Sigmoid colon (tissue), 7 donors: ENCODE measurements around the gene PAX5. TPM values are rescaled to one million over a fixed set of nuclear protein-coding genes. Genes with fewer than 3 reads are reported as not detected.
A peak's percentile ranks its signal among the peaks of the same experiment; 100 is the strongest.

Experiments used
- DNase-seq: peaks from one replicate; pipeline ENCODE4 v3.0.0-alpha.2; 2019
- H3K27ac ChIP-seq, 4 donors: fragments of 200-600 bp; sonication (generic); one replicate each; pipeline ENCODE4 v1.5.1; 2016 to 2019; ENCODE audit warnings: mild to moderate bottlenecking in 1 of 4
- H3K27me3 ChIP-seq, 3 donors: fragments of 200-600 bp; sonication (generic); one replicate each; pipeline ENCODE4 v1.5.1; 2019; ENCODE audit warnings: mild to moderate bottlenecking in 1 of 3
- H3K36me3 ChIP-seq, 4 donors: fragments of 200-600 bp; sonication (generic); one replicate each; pipeline ENCODE4 v1.5.1; 2016 to 2019
- H3K4me1 ChIP-seq, 4 donors: fragments of 200-600 bp; sonication (generic); one replicate each; pipeline ENCODE4 v1.5.1; 2017 to 2019
- H3K4me3 ChIP-seq, 4 donors: fragments of 200-600 bp; sonication (generic); one replicate each; pipeline ENCODE4 v1.5.1; 2017 to 2019; ENCODE audit warnings: mild to moderate bottlenecking in 2 of 4, moderate library complexity in 1 of 4
- H3K9me3 ChIP-seq, 4 donors: fragments of 200-600 bp in 3 of 4; sonication (generic) in 3 of 4; one replicate each; pipeline versions ENCODE4 v1.5.1 to v1.6.1; 2013 to 2019
- EP300 ChIP-seq, 4 donors: sonication (generic); formaldehyde crosslinking; IDR thresholded peaks; one replicate each; pipeline ENCODE4 v1.6.1; 2017; ENCODE audit warnings: antibody characterized with exemption in 4 of 4
- POLR2A ChIP-seq, 2 donors: fragments of 450-650 bp; IDR thresholded peaks; one replicate each; pipeline ENCODE4 v1.6.1; 2016; ENCODE audit warnings: antibody characterized with exemption in 2 of 2, mild to moderate bottlenecking in 2 of 2, moderate library complexity in 2 of 2
- POLR2AphosphoS5 ChIP-seq, 4 donors: sonication (generic); formaldehyde crosslinking; IDR thresholded peaks; one replicate each; pipeline ENCODE4 v1.6.1; 2017; ENCODE audit warnings: antibody characterized with exemption in 4 of 4
- WGBS, 2 donors: extraction: QIAGEN DNeasy Blood & Tissue Kit; methylation state at CpG; one replicate each; pipeline ENCODE4 v1.1.7; 2013; 5-methylcytosine and 5-hydroxymethylcytosine counted together
- intact Hi-C: fragments of 100-400 bp; cut with DNase I; formaldehyde crosslinking; loops from one replicate; pipeline ENCODE4 v1.15.1; 2023
- polyA plus RNA-seq, 3 donors: library from polyadenylated mRNA; stranded (reverse); fragments of 200-250 nt; gene quantifications; one replicate each; pipeline ENCODE4 v1.2.3, GENCODE V29; 2013
- total RNA-seq, 4 donors: library from RNA; depleted of rRNA; stranded (reverse); fragments of >200 nt; gene quantifications; one replicate each; pipeline ENCODE4 v1.1.0, GENCODE V29; 2016
- TF ChIP-seq, protein P1 (sequence below), 4 experiments: fragments of 450-650 bp in 3 of 4; fragments of 200-600 bp in 1 of 4; IDR thresholded peaks; one replicate each; pipeline ENCODE4 v1.5.1; 2016 to 2019; ENCODE audit warnings: antibody characterized with exemption in 4 of 4, mild to moderate bottlenecking in 3 of 4, moderate library complexity in 2 of 4
- donor health status: healthy with polysubstance abuse.
- donor health status: Bipolar disorder and iron deficiency.
- donor health status: healthy.

PAX5 gene
- total and polyA plus RNA-seq, 7 donors = under 0.01 to 20.1 (median 0.23) TPM; not detected in 4

- peak; percentile 6 for DNase-seq
- intact Hi-C loops = no loop called here
- no peaks in the 10 kb centered on the region for H3K9me3 ChIP-seq
- WGBS, 2 donors = 52 to 62% methylated on average over 4 of the region's 4 CpGs
- no peak overlapping the region for H3K4me3 ChIP-seq
- peaks cover 0 to 8% (median 0%) of the 10 kb centered on the region in 3 donors for H3K27me3 ChIP-seq
- no peaks in the 10 kb centered on the region for H3K36me3 ChIP-seq
- H3K27ac ChIP-seq = no peak overlapping the region
- TF ChIP-seq, protein P1, sequence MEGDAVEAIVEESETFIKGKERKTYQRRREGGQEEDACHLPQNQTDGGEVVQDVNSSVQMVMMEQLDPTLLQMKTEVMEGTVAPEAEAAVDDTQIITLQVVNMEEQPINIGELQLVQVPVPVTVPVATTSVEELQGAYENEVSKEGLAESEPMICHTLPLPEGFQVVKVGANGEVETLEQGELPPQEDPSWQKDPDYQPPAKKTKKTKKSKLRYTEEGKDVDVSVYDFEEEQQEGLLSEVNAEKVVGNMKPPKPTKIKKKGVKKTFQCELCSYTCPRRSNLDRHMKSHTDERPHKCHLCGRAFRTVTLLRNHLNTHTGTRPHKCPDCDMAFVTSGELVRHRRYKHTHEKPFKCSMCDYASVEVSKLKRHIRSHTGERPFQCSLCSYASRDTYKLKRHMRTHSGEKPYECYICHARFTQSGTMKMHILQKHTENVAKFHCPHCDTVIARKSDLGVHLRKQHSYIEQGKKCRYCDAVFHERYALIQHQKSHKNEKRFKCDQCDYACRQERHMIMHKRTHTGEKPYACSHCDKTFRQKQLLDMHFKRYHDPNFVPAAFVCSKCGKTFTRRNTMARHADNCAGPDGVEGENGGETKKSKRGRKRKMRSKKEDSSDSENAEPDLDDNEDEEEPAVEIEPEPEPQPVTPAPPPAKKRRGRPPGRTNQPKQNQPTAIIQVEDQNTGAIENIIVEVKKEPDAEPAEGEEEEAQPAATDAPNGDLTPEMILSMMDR (IDR thresholded peaks at IDR 0.05) = no peak
- H3K4me1 ChIP-seq = no peaks in the 10 kb centered on the region
These were observed 109.2 kb downstream of the PAX5 start for GRCh38 chr9:36924757-36925432.

DNA sequence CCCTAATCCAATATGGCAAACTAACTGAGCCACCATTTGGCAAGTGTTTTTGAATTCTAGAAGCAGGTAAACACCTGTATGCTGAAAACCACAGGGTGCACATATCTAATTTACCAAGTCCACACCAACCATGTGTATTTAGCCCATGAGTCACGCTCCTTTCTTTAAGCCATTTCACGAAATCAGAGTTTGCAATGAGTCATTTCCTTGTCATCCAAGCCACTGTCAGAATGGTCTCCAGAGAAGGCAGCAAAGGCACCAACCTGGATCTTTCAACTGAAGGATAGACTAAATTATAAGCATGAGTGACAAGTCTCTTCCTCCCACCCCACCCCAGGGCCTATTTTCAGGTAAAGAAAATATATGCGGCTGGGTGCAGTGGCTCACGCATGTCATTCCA, 110.0 kb downstream of the PAX5 start:
- no peak overlapping the region for H3K4me3 ChIP-seq

GRCh38 chr9:36923025-36923625, 110.9 kb downstream of the PAX5 start:
- 81 to 87% methylated on average over 7 of the region's 7 CpGs for WGBS, 2 donors
- TF ChIP-seq POLR2AphosphoS5 (IDR thresholded peaks at IDR 0.05) = no peak
- TF ChIP-seq POLR2A (IDR thresholded peaks at IDR 0.05) = no peak
- no peak for TF ChIP-seq EP300 (IDR thresholded peaks at IDR 0.05)
- TF ChIP-seq, protein P1 (IDR thresholded peaks at IDR 0.05) = no peak

More for the DNA sequence above, 110.0 kb downstream of the PAX5 start:
- intact Hi-C loops = no loop called here
- peaks cover 0 to 8% (median 0%) of the 10 kb centered on the region in 3 donors for H3K27me3 ChIP-seq
- 67 to 74% methylated on average over 4 of the region's 4 CpGs for WGBS, 2 donors
- H3K4me1 ChIP-seq = no peaks in the 10 kb centered on the region
- DNase-seq = peak; percentile 3
- no peak for TF ChIP-seq POLR2A (IDR thresholded peaks at IDR 0.05)
- no peak for TF ChIP-seq EP300 (IDR thresholded peaks at IDR 0.05)
- TF ChIP-seq, protein P1 (IDR thresholded peaks at IDR 0.05) = no peak
- no peak for TF ChIP-seq POLR2AphosphoS5 (IDR thresholded peaks at IDR 0.05)
- H3K27ac ChIP-seq = no peak overlapping the region
- H3K36me3 ChIP-seq = no peaks in the 10 kb centered on the region
- H3K9me3 ChIP-seq = no peaks in the 10 kb centered on the region

DNA sequence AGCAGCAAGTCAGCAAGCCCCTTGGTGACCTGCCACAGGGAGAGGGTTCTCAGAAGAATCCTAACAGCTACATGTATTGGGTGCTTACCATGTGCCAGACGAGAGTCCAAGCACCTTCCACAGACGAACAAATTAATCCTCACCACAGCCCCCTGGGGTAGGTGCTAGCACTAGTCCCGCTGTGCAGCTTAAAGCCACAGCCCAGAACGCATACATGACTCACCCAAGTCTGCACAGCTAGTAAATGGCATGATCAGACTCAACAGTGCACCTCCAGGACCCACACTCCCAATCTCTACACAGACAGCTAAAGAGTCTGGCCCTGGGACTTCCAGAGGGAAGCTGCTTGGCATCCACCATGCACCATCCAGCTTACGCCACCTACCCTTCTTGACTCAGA, 111.5 kb downstream of the PAX5 start:
- Histone ChIP-seq H3K4me1 (no peaks in the 10 kb centered on the region), H3K27me3 (peaks cover 0 to 8% (median 0%) of the 10 kb centered on the region in 3 donors), H3K27ac (no peak overlapping the region), H3K9me3 (no peaks in the 10 kb centered on the region), H3K36me3 (no peaks in the 10 kb centered on the region), H3K4me3 (no peak overlapping the region)
- intact Hi-C loops = no loop called here
- no peak for TF ChIP-seq POLR2A (IDR thresholded peaks at IDR 0.05)
- TF ChIP-seq, protein P1 (IDR thresholded peaks at IDR 0.05) = no peak
- no peak for TF ChIP-seq POLR2AphosphoS5 (IDR thresholded peaks at IDR 0.05)
- TF ChIP-seq EP300 (IDR thresholded peaks at IDR 0.05) = no peak
- DNase-seq = peak; percentile 56
- 84 to 89% methylated on average over 5 of the region's 5 CpGs for WGBS, 2 donors

More at GRCh38 chr9:36923025-36923625, 110.9 kb downstream of the PAX5 start:
- H3K9me3 ChIP-seq = no peaks in the 10 kb centered on the region
- H3K36me3 ChIP-seq = no peaks in the 10 kb centered on the region
- no peak overlapping the region for H3K27ac ChIP-seq
- intact Hi-C loops = no loop called here
- DNase-seq = peak; percentile 48
- no peak overlapping the region for H3K4me3 ChIP-seq
- H3K27me3 ChIP-seq = peaks cover 0 to 8% (median 0%) of the 10 kb centered on the region in 3 donors
- H3K4me1 ChIP-seq = no peaks in the 10 kb centered on the region
